Sigmoid colon (tissue), 7 donors: Measurements from ENCODE around the gene ADAMTS7. TPM values are rescaled to one million over a fixed set of nuclear protein-coding genes. Genes with fewer than 3 reads are reported as not detected.
"Not testable (repeated sequence)": the region's sequence is repeated elsewhere in the genome, so short reads cannot be mapped to it uniquely, and the experiment has no call there.

Experiments used
- DNase-seq: peaks from one replicate; pipeline ENCODE4 v3.0.0-alpha.2; 2019
- H3K27ac ChIP-seq, 4 donors: fragments of 200-600 bp; sonication (generic); one replicate each; pipeline ENCODE4 v1.5.1; 2016 to 2019; ENCODE audit warnings: mild to moderate bottlenecking in 1 of 4
- H3K27me3 ChIP-seq, 3 donors: fragments of 200-600 bp; sonication (generic); one replicate each; pipeline ENCODE4 v1.5.1; 2019; ENCODE audit warnings: mild to moderate bottlenecking in 1 of 3
- H3K36me3 ChIP-seq, 4 donors: fragments of 200-600 bp; sonication (generic); one replicate each; pipeline ENCODE4 v1.5.1; 2016 to 2019
- H3K4me1 ChIP-seq, 4 donors: fragments of 200-600 bp; sonication (generic); one replicate each; pipeline ENCODE4 v1.5.1; 2017 to 2019
- H3K4me3 ChIP-seq, 4 donors: fragments of 200-600 bp; sonication (generic); one replicate each; pipeline ENCODE4 v1.5.1; 2017 to 2019; ENCODE audit warnings: mild to moderate bottlenecking in 2 of 4, moderate library complexity in 1 of 4
- H3K9me3 ChIP-seq, 4 donors: fragments of 200-600 bp in 3 of 4; sonication (generic) in 3 of 4; one replicate each; pipeline versions ENCODE4 v1.5.1 to v1.6.1; 2013 to 2019
- EP300 ChIP-seq, 4 donors: sonication (generic); formaldehyde crosslinking; IDR thresholded peaks; one replicate each; pipeline ENCODE4 v1.6.1; 2017; ENCODE audit warnings: antibody characterized with exemption in 4 of 4
- POLR2A ChIP-seq, 2 donors: fragments of 450-650 bp; IDR thresholded peaks; one replicate each; pipeline ENCODE4 v1.6.1; 2016; ENCODE audit warnings: antibody characterized with exemption in 2 of 2, mild to moderate bottlenecking in 2 of 2, moderate library complexity in 2 of 2
- POLR2AphosphoS5 ChIP-seq, 4 donors: sonication (generic); formaldehyde crosslinking; IDR thresholded peaks; one replicate each; pipeline ENCODE4 v1.6.1; 2017; ENCODE audit warnings: antibody characterized with exemption in 4 of 4
- WGBS, 2 donors: extraction: QIAGEN DNeasy Blood & Tissue Kit; methylation state at CpG; one replicate each; pipeline ENCODE4 v1.1.7; 2013; 5-methylcytosine and 5-hydroxymethylcytosine counted together
- intact Hi-C: fragments of 100-400 bp; cut with DNase I; formaldehyde crosslinking; loops from one replicate; pipeline ENCODE4 v1.15.1; 2023
- polyA plus RNA-seq, 3 donors: library from polyadenylated mRNA; stranded (reverse); fragments of 200-250 nt; gene quantifications; one replicate each; pipeline ENCODE4 v1.2.3, GENCODE V29; 2013
- total RNA-seq, 4 donors: library from RNA; depleted of rRNA; stranded (reverse); fragments of >200 nt; gene quantifications; one replicate each; pipeline ENCODE4 v1.1.0, GENCODE V29; 2016
- TF ChIP-seq, protein P1 (sequence below), 4 experiments: fragments of 450-650 bp in 3 of 4; fragments of 200-600 bp in 1 of 4; IDR thresholded peaks; one replicate each; pipeline ENCODE4 v1.5.1; 2016 to 2019; ENCODE audit warnings: antibody characterized with exemption in 4 of 4, mild to moderate bottlenecking in 3 of 4, moderate library complexity in 2 of 4
- donor health status: healthy with polysubstance abuse.
- donor health status: Bipolar disorder and iron deficiency.
- donor health status: healthy.

Gene ADAMTS7
- total and polyA plus RNA-seq, 7 donors, result 0.23 to 8.3 (median 1.8) TPM; not detected in 1

DNA sequence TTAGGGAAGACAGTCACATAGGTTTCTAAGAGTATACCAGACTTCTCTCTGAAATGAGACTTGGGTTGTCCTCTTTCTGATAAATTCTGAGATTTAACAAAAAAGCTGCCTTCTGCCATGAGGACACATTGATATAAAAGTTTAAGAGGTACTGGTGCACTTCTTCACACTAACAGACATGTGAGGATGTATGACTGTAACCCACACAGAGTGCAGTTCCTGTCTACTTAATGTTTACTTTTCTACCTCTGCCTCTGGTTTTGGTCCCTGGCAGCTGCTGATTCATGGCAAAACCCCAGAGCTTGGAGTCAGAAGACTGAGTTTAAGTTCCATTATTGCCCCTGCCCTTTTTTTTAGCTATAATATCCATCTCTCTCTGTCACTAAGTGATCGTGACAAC, 82.8 kb downstream of the ADAMTS7 start:
- intact Hi-C loops, H3K27me3 ChIP-seq, H3K9me3 ChIP-seq, DNase-seq, H3K4me3 ChIP-seq, H3K36me3 ChIP-seq: not testable (repeated sequence)
- Histone ChIP-seq H3K4me1 (peaks cover 0 to 36% (median 13%) of the 10 kb centered on the region in 4 donors), H3K27ac (peak overlapping the region in 3 of 4 donors; percentile 60 to 73 (median 65))
- WGBS, 2 donors, result 26 to 42% methylated on average over 1 of the region's 1 CpG
- peak in 1 of 4 donors; percentile 25 for TF ChIP-seq POLR2AphosphoS5 (IDR thresholded peaks at IDR 0.05)

DNA sequence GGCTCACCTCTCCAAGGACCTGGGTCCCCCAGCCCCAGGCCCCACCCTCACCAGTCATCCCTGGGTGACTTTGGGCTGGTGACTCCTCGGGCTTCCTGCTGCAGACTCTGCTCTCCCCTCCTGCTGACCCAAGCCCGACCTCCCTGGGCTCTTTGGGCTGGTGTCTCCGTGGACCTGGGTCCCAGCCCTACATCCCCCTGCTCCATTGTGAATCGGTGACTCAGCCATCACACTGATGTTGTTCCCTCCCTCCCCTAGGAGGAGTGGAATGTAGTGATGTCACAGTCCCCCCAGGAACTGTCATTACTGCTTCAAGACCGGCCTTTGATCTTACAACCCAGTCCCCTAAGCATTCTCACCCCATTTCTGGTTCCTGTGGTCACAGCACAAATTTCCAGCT, 83.7 kb downstream of the ADAMTS7 start:
- peak overlapping the region in 2 of 4 donors; percentile 65 to 73 for H3K27ac ChIP-seq
- TF ChIP-seq EP300 (IDR thresholded peaks at IDR 0.05), result no peak
- TF ChIP-seq, protein P1, sequence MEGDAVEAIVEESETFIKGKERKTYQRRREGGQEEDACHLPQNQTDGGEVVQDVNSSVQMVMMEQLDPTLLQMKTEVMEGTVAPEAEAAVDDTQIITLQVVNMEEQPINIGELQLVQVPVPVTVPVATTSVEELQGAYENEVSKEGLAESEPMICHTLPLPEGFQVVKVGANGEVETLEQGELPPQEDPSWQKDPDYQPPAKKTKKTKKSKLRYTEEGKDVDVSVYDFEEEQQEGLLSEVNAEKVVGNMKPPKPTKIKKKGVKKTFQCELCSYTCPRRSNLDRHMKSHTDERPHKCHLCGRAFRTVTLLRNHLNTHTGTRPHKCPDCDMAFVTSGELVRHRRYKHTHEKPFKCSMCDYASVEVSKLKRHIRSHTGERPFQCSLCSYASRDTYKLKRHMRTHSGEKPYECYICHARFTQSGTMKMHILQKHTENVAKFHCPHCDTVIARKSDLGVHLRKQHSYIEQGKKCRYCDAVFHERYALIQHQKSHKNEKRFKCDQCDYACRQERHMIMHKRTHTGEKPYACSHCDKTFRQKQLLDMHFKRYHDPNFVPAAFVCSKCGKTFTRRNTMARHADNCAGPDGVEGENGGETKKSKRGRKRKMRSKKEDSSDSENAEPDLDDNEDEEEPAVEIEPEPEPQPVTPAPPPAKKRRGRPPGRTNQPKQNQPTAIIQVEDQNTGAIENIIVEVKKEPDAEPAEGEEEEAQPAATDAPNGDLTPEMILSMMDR (IDR thresholded peaks at IDR 0.05), result no peak
- intact Hi-C loops, result no loop called here
- H3K4me3 ChIP-seq, result no peak overlapping the region
- peaks cover 0 to 33% (median 13%) of the 10 kb centered on the region in 4 donors for H3K4me1 ChIP-seq
- H3K36me3 ChIP-seq, result no peaks in the 10 kb centered on the region
- 60 to 70% methylated on average over 5 of the region's 5 CpGs for WGBS, 2 donors
- DNase-seq, result no peak
- H3K27me3 ChIP-seq, result no peaks in the 10 kb centered on the region
- no peaks in the 10 kb centered on the region for H3K9me3 ChIP-seq

DNA sequence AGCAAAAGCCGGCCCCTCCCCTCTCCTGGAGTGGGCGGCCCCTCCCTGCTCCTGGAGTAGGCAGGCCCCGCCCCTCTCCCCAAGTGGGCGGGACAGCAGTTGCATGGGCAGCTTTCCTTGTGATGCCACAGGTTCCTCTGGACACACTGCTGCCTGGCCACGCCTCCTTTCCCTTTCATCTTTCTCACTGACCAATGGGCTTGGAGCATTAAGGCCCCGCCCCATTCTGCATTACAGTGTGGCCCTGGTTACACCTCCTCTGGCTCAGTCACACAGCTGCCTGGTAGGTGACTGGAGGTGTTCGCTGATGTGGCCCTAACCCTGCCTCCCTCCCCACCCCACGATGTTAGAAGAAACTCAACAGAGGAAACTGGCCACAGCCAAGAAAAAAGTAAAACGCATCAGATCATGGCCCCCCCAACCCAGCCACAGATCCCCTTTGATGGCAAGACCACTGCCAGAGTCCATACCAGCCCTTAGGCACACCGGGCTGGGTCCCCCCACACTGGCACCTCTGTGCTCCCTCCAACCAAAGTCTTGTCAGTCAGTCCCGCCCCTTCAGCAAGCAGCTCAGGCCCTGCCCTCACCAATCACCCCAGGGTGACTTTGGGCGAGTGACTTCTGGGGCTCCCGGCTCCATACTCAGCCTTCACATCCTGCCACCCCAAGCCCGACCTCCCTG, 84.3 kb downstream of the ADAMTS7 start:
- TF ChIP-seq EP300 (IDR thresholded peaks at IDR 0.05) (no peak), POLR2A (IDR thresholded peaks at IDR 0.05) (no peak), POLR2AphosphoS5 (IDR thresholded peaks at IDR 0.05) (no peak)
- TF ChIP-seq, protein P1 (IDR thresholded peaks at IDR 0.05), result no peak
- Histone ChIP-seq H3K27me3 (no peaks in the 10 kb centered on the region), H3K9me3 (no peaks in the 10 kb centered on the region), H3K4me1 (peaks cover 0 to 30% (median 13%) of the 10 kb centered on the region in 4 donors), H3K27ac (peak overlapping the region in 2 of 4 donors; percentile 65 to 73), H3K4me3 (no peak overlapping the region), H3K36me3 (no peaks in the 10 kb centered on the region)
- intact Hi-C loops, result no loop called here
- WGBS, 2 donors, result 63 to 90% methylated on average over 14 of the region's 14 CpGs
- no peak for DNase-seq

DNA sequence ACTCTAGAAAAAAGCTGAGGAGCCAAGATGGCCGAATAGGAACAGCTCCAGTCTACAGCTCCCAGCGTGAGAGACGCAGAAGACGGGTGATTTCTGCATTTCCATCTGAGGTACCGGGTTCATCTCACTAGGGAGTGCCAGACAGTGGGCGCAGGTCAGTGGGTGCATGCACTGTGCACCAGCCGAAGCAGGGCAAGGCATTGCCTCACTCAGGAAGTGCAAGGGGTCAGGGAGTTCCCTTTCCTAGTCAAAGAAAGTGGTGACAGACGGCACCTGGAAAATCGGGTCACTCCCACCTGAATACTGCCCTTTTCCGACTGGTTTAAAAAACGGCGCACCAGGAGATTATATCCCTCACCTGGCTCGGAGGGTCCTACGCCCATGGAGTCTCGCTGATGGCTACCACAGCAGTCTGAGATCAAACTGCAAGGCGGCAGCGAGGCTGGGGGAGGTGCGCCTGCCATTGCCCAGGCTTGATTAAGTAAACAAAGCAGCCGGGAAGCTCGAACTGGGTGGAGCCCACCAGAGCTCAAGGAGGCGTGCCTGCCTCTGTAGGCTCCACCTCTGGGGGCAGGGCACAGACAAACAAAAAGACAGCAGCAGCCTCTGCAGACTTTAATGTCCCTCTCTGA, 91.3 kb downstream of the ADAMTS7 start:
- H3K27ac ChIP-seq, H3K9me3 ChIP-seq, H3K4me1 ChIP-seq, H3K27me3 ChIP-seq, H3K36me3 ChIP-seq, intact Hi-C loops, H3K4me3 ChIP-seq, DNase-seq: not testable (repeated sequence)
- 46 to 70% methylated on average over 21 of the region's 21 CpGs for WGBS, 2 donors

DNA sequence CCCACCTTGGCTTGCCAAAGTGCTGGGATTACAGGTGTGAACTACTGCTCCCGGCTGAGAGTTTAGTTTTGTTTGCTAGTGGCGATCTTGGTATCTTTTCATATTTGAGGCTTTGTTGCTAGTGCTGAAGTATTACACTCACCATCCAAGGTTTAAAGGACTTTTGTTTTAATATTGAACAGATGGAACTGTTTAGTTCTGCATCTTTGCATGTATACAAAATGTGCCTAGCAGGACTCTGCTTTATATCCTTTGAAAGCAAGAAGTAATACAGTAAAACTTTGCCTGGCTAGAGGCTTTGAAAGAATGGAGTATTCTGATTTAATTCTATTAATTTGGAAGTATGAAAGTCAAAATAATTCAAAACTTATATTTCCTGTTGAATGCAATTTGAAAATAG, 92.4 kb downstream of the ADAMTS7 start:
- Histone ChIP-seq H3K27me3 (no peaks in the 10 kb centered on the region), H3K4me3 (no peak overlapping the region), H3K9me3 (no peaks in the 10 kb centered on the region), H3K4me1 (peaks cover 0 to 8% (median 3%) of the 10 kb centered on the region in 4 donors), H3K27ac (peak overlapping the region in 3 of 4 donors; percentile 37 to 55 (median 49)), H3K36me3 (no peaks in the 10 kb centered on the region)
- no peak for DNase-seq
- intact Hi-C loops, result no loop called here
- WGBS, 2 donors, result 67 to 68% methylated on average over 2 of the region's 2 CpGs
- peak in 2 of 4 donors; percentile 53 to 59 for TF ChIP-seq POLR2AphosphoS5 (IDR thresholded peaks at IDR 0.05)
- TF ChIP-seq, protein P1 (IDR thresholded peaks at IDR 0.05), result no peak
